Breast epithelium (tissue), 4 donors: ENCODE measurements around the gene TMC8. TPM values are rescaled to one million over a fixed set of nuclear protein-coding genes. Genes with fewer than 3 reads are reported as not detected.

Experiments
- DNase-seq, 2 donors: peaks; one replicate each; pipeline ENCODE4 v3.0.0-alpha.2; 2019; ENCODE audit warnings: low spot score in 2 of 2
- H3K27ac ChIP-seq, 2 donors: fragments of 200-600 bp; sonication (generic) in 1 of 2; one replicate each; pipeline ENCODE4 v1.5.1; 2016 to 2019; ENCODE audit warnings: mild to moderate bottlenecking in 1 of 2
- H3K27me3 ChIP-seq, 2 donors: fragments of 200-600 bp; sonication (generic) in 1 of 2; one replicate each; pipeline versions ENCODE4 v1.5.1 to v1.6.0; 2017 to 2019; ENCODE audit warnings: control low read depth in 1 of 2, mild to moderate bottlenecking in 1 of 2
- H3K36me3 ChIP-seq: fragments of 200-600 bp; one replicate; pipeline ENCODE4 v1.5.1; 2019
- H3K4me1 ChIP-seq, 2 donors: fragments of 200-600 bp; sonication (generic); one replicate each; pipeline ENCODE4 v1.5.1; 2016 to 2019; ENCODE audit warnings: control low read depth in 1 of 2
- H3K4me3 ChIP-seq, 3 donors: fragments of 200-600 bp; sonication (generic); 1 replicate in 2 of 3; 2 replicates in 1 of 3; pipeline ENCODE4 v1.5.1; 2016 to 2019; ENCODE audit warnings: mild to moderate bottlenecking in 3 of 3, moderate library complexity in 2 of 3
- H3K9me3 ChIP-seq, 2 donors: fragments of 200-600 bp; sonication (generic) in 1 of 2; one replicate each; pipeline ENCODE4 v1.5.1; 2016 to 2019; ENCODE audit warnings: control low read depth in 1 of 2
- CTCF ChIP-seq, 3 donors: fragments of 450-650 bp; IDR thresholded peaks; one replicate each; pipeline ENCODE4 v1.5.1; 2016 to 2017; ENCODE audit warnings: antibody characterized with exemption in 3 of 3, mild to moderate bottlenecking in 3 of 3, moderate library complexity in 3 of 3
- POLR2A ChIP-seq: fragments of 450-650 bp; IDR thresholded peaks from one replicate; pipeline ENCODE4 v1.6.1; 2016; ENCODE audit warnings: antibody characterized with exemption, mild to moderate bottlenecking, moderate library complexity
- POLR2AphosphoS5 ChIP-seq, 3 donors: sonication (generic); formaldehyde crosslinking; IDR thresholded peaks; one replicate each; pipeline ENCODE4 v1.6.1; 2017; ENCODE audit warnings: antibody characterized with exemption in 3 of 3
- intact Hi-C: fragments of 100-400 bp; cut with DNase I; formaldehyde crosslinking; loops from one replicate; pipeline ENCODE4 v1.15.1; 2023; ENCODE audit warnings: low total_unique reads
- total RNA-seq, 3 donors: library from RNA; depleted of rRNA; stranded (reverse); fragments of >200 nt; gene quantifications; one replicate each; pipeline ENCODE4 v1.1.0, GENCODE V29; 2016

Gene TMC8
- total RNA-seq, 3 donors from 2014 or later = 4.2 to 9.9 (median 8.8) TPM

DNA sequence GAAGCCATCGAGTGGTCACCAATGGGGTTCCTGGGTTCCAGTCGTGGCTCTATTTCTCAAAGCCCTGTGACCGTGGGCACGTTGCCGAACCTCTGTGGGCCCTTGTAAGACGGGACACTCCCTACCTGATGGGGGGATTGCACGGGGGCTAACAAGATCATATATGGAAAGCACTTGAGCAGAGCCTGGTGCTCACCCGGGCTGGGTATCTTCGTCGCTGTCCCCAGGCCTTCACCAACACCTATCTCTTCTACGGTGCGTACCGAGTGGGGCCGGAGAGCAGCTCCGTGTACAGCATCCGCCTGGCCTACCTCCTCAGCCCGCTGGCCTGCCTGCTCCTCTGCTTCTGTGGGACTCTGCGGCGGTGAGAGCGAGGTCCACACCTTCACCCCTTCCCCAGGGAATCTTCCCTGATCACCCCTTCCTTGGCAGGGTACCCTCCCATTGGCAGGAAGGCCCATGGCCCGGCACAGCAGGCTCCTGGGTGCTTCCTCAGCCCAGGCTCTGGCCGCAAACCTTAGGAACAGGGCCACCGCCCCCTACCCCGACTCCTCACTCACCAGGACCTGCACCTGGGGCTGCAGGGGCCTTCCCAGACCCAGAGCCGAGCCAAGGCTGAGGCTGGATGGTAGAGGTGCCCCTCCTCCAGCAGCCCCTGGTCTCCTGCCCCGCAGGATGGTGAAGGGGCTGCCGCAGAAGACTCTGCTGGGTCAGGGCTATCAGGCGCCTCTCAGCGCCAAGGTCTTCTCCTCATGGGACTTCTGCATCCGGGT is 2.8 kb downstream of the TMC8 start:
- Histone ChIP-seq H3K27ac (no peak overlapping the region), H3K4me1 (peaks cover 0 to 5% of the 10 kb centered on the region in 2 donors), H3K27me3 (no peaks in the 10 kb centered on the region), H3K4me3 (no peak overlapping the region), H3K36me3 (no peaks in the 10 kb centered on the region), H3K9me3 (no peaks in the 10 kb centered on the region)
- intact Hi-C loops = no loop called here
- no peak for DNase-seq
- TF ChIP-seq CTCF (IDR thresholded peaks at IDR 0.05) = no peak
- no peak for TF ChIP-seq POLR2AphosphoS5 (IDR thresholded peaks at IDR 0.05)
- no peak for TF ChIP-seq POLR2A

GRCh38 chr17:78133971-78134898 is 3.7 kb downstream of the TMC8 start:
- no peaks in the 10 kb centered on the region for H3K9me3 ChIP-seq
- peaks cover 0 to 5% of the 10 kb centered on the region in 2 donors for H3K4me1 ChIP-seq
- no peak overlapping the region for H3K27ac ChIP-seq
- peak in 2 of 3 donors; percentile 41 to 49 for TF ChIP-seq CTCF (IDR thresholded peaks at IDR 0.05)
- TF ChIP-seq POLR2A = no peak
- H3K27me3 ChIP-seq = no peaks in the 10 kb centered on the region
- intact Hi-C loops = no loop called here
- H3K4me3 ChIP-seq = no peak overlapping the region
- no peak for DNase-seq
- H3K36me3 ChIP-seq = no peaks in the 10 kb centered on the region

- H3K27ac ChIP-seq = no peak overlapping the region
- peaks cover 0 to 5% of the 10 kb centered on the region in 2 donors for H3K4me1 ChIP-seq
- no peak overlapping the region for H3K4me3 ChIP-seq
- no peak for TF ChIP-seq CTCF (IDR thresholded peaks at IDR 0.05)
- no peak for TF ChIP-seq POLR2A
- no peak for TF ChIP-seq POLR2AphosphoS5 (IDR thresholded peaks at IDR 0.05)
- no peaks in the 10 kb centered on the region for H3K27me3 ChIP-seq
- H3K9me3 ChIP-seq = no peaks in the 10 kb centered on the region
- no peak for DNase-seq
- H3K36me3 ChIP-seq = no peaks in the 10 kb centered on the region
- intact Hi-C loops = no loop called here
Measured at GRCh38 chr17:78134899-78135385, 4.4 kb downstream of the TMC8 start.

DNA sequence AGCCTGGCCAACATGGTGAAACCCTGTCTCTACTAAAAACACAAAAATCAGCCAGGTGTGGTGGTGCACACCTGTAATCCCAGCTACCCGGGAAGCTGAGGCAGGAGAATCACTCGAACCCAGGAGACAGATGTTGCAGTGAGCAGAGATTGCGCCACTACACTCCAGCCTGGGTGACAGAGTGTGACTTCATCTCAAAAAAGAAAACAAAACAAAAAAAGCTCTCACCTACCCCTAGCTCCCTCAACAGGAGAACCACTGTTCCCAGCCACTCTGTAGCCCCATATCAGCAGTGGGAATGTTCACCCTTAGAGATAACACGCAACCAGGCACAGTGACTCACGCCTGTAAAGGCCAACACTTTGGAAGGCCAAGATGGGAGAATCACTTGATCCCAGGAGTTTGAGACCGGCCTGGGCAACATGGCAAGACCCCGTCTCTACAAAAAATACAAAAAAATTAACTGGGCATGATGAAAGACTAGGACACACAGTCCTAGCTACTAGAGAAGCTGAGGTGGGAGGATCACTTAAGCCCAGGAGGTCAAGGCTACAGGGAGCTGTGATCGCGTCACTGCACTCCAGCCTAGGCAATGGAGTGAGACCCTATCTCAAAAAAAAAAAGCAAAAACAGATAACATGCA is 5.4 kb downstream of the TMC8 start:
- peaks cover 0 to 5% of the 10 kb centered on the region in 2 donors for H3K4me1 ChIP-seq
- no peak overlapping the region for H3K27ac ChIP-seq
- no peaks in the 10 kb centered on the region for H3K9me3 ChIP-seq
- no peak overlapping the region for H3K4me3 ChIP-seq
- DNase-seq = no peak
- TF ChIP-seq POLR2AphosphoS5 (IDR thresholded peaks at IDR 0.05) (no peak), CTCF (IDR thresholded peaks at IDR 0.05) (no peak), POLR2A (no peak)
- H3K36me3 ChIP-seq = no peaks in the 10 kb centered on the region
- no peaks in the 10 kb centered on the region for H3K27me3 ChIP-seq
- intact Hi-C loops = no loop called here
